NCI-H460 (cell line): Measurements from ENCODE around the gene SGMS1. TPM values are rescaled to one million over a fixed set of nuclear protein-coding genes. Genes with fewer than 3 reads are reported as not detected.

Experiments
- DNase-seq: peaks from one replicate; pipeline ENCODE4 v3.0.0-alpha.2; 2016; ENCODE audit warnings: low read depth; ENCODE audit errors: extremely low read depth
- total RNA-seq: library from RNA; depleted of rRNA; stranded (reverse); fragments of >200 nt; shearing (Covaris generic); gene quantifications from 2 replicates; pipeline ENCODE4 v1.2.3, GENCODE V29; 2014

Gene SGMS1
- total RNA-seq, 1 experiment from 2014 or later: 58.7 TPM

DNA sequence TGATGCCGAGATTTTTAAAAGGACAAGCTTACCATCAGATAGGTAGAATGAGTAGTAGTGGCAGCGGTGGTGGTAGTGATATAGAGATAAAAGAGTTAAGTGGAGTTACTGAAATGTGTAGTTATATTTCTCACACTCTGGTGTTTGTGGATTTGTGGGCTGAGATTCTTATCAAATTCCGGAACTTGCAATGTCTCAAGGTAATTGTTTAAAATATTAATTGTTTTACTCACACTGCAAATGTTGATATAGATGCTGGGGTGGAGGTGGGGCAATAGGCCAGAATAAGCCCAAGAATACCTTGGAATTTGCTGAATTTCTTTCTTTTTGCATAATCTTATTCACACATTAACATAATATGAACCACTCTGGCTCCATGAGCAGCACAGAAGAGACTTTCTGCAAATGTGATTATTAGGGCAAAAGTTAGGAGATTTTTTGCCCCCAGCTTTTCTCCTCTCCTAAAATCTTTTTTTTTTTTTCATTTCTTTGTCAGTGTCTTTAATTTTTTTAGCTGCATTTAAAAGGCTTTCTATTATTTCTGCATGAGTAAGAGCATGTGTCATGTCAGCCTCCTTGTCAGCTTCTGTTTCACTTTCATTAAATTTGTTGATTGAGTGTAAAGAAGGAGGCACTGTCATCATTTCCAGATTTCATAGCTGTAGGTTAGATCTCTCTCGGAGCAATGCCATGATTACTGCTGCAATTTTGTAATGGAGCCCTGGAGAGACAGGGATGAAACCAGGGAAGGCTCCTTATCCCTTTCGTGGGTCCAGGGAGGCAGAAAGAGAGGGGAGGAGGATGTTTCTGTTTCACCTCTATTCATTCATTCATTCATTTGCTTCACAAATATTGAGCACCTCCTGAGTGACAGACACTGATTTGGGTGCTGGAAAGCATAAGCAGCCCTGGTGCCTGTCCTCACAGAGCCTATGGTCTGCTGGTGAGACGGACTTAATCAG lies 13.1 kb upstream of the SGMS1 start:
- no peak for DNase-seq

DNA sequence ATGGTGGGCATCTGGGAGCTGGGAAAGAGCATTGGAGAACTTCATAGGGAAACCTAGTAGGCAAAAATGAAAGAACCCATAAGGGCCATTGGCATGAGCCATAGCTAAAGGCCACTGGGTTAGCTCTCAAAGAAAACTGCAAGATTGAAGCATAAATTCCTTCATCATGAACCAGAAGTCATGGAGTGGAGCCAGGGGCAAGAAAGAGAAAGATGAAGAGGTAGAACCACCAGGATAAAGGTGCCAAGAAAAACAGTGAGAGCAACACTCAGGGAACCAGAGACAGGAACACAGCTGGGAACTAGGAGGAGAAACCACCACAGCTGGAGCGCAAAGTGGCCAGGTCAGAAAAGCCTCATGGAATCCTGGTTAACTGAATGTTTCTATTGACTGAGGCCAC lies 11.5 kb upstream of the SGMS1 start:
- DNase-seq: no peak

DNA sequence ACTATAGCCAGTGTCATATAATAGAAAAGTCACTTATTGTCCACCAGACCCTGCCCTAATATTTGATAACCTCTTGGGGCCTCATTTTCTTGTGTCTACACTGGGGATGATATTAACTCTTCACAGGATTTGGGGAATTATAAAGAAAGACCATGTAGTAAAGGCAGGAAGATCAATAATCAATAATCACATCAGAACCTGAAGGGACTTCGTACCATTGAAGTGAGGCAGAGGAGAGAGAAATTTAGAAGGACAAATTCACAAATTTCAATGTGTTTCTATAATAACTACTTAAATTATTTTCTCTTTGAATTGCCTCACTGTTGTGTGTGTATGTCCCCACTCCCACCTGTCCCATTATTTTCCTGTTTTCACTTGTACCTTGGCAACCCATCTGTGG lies 10.7 kb upstream of the SGMS1 start:
- DNase-seq: no peak

DNA sequence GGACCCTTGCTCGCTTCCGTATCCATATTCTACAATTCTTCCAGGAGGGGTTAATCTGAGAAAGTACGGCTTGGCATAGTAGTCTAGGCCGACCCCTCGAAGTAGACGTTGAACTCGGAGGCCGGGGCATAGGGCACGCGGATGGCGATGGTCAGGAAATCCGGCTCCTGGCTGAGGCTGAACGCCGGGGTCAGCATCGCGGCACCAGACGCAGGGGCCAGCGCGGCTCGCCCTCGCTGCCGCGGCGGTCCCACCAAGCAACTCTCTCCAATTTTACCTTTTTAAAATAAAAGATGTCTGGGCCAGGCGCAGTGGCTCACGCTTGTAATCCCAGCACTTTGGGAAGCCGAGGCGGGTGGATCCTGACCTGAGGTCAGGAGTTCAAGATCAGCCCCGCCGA lies 7.3 kb upstream of the SGMS1 start:
- DNase-seq: no peak

DNA sequence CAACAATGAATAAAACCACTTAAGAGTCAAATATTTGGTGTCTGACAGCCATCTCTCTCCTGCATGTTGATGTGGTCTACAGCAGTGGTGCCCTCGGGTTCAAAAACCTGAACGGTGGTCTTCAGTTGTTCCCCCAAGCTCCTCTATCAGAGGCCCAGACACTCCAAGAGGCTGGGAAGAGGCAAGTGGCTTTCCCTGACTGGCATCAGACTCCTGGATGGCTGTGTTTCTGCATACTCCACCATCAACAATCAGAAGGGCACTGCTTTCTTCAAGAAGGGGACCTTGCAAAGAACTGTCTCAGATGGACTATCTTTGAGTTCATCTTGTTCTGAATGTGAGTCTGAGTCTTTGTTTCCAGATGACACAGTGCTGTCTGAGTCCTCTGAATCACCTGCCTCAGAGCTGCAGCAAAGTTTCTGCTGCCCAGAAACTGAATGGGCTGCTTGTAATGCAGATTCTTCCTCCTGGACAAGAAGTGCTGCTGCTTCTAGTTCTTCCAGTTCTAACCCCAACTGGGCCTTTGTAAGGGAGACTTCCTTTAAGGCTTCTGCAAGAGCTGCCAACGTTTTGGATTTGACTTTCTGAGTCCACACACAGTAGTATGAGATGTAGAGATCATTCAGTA lies 5.9 kb upstream of the SGMS1 start:
- DNase-seq: no peak

DNA sequence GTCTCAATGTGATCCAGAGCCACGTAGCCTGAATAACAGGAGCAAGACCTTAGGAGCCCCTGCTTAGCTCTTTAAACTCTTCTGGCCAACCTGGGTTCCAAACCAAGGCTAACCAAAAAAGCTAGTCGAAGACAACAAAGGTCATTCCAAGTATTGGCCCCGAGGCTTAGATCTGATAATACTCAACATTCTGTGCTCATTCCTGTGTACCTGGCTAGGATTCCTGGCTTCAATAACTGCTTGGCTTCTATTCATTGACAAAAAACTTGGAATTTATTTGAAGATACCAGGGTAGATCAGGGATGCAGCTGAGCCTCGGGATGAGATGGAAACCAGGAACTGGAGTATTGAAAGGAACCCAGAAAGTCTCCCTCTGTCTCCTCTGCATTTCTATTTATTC lies 4.1 kb upstream of the SGMS1 start:
- no peak for DNase-seq

DNA sequence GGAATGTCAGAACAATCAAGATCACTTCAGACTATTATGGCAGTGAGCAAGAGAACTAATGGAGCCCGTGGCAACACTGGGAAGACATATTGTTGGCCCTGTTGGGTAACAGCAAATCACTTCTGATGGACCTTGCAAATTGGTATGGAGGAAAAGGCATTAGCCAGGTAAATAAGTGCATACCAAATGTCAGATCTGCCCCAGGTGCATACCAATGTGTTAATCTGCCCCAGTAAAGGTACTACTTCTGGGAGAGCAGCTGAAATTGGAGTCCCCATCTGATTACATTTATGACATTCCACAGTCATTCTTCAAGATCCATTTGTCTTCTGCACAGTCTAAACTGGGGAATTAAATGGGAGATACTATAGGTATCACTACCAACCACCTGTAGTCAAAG lies 3.7 kb upstream of the SGMS1 start:
- DNase-seq: no peak

DNA sequence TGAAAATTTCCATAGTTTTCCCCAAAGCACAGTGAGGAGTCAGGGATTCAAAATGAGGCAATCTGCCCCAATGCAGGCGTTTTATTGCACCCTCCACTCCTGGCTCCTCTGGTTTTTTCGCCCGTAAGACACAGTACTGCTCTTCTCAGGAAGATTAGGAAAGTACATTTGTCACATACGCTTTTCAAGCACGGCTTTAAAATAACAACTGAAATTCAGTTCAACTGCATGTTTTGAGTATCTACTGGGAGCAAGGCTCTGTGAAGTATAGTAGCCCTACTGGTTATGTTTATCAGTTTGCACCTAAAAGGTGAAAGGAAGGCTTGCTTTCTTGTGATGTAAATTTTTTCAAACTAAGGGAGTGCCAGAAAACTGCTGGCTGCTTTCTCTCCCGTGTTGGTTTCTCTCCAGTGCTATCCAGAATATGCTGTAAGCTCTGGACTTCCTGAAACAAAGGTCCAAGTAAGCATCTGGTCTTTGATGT lies 1.9 kb upstream of the SGMS1 start:
- no peak for DNase-seq

DNA sequence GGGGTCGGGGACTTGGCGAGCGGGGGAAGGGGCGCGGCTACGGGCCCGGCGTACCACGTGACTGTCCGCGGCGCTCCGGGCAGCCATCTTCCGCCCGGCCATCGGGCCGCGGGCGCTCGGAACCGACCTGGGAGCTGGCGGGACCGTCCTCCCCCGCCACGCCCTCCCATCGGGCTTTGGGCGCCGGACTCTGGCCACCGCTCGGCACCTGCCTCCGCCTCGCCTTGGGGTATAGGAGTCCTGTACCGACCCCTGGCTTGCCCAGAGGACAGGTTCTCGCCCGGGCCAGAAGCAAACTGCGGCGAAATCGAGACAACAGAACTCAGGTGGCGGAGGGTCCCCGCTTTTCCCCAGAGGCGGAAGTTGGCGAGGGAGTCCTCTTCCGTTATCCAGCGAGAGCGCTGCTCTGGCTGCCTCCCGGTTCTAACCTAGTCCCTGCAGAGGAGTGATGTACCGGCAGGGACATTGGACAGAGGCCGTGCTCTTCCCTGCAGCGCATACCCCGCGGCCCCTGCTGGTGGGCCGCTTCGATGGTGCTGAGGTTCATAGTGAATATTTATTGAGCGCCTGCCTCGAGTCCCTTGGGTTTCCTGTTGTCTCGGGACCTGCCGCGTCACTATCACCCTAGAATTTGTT lies 1.2 kb upstream of the SGMS1 start:
- peak; percentile 63 for DNase-seq

DNA sequence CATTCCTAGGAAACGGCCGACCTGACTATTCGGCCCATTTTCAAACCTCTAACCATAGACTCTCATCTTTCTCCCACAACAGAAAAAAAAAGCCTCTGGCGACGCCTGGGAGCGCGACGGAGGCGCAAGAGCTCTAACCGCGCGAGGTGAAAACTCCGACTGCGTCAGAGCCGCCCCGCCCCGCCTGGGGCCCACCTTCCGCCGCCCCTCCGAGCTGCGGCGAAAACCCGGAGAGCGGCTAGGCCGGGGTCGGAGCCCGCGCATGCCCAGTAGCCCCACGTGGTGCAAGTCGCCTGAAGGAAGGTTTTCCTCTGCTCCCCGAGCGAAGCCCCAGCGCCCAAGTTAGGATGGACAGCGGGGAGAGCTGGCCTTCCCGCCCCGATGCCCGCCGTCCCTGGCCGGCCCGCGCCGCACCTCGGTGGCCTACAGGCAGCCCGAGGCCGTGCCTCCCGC lies 683 bp upstream of the SGMS1 start:
- peak; percentile 94 for DNase-seq

DNA sequence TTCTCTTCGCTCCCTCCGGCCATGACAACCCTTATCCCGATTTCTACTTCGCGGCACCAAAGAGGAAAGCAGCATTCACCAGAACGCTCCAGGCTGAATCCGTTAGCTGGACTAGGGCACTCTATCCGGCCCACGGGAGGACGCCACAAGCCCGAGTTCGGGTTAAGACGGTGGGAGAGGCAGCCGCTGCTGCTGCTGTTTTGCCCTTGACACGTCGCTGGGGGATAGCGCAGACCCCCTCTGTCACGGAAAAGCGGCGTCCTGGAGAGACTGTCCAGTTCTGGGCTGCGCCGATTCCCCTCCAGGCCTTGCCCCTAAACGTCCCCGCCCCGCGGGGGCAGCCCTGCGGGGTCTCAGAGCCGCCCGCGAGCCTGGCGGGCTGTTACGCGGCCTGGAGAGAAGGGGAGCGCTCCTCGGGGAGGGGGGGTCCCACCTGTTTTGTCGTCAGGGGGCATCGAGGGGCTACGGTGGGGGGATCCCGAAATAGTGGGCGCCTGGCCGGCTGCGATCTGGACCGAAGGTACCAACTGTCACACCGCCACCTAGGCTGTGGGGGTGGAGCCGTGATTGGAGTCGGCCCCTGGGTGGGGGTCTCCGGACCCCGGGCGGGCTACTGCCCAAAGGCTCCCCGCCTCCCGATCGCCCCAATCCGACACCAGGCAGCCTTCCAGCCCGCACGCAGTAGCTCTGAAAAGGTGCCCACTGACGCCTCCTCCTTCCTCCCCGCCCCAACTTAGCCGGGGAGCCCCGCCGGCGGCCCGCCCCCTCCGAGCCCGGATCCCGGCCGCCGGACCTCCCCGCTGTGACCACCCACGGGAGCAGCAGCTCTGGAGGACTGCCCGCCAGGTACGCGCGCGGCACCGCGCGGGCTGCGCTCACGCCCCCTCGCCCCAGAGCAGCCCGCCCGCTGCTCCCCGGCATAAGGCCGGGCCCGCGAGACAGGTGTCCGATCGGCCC lies 772 bp downstream of the SGMS1 start:
- DNase-seq: no peak

DNA sequence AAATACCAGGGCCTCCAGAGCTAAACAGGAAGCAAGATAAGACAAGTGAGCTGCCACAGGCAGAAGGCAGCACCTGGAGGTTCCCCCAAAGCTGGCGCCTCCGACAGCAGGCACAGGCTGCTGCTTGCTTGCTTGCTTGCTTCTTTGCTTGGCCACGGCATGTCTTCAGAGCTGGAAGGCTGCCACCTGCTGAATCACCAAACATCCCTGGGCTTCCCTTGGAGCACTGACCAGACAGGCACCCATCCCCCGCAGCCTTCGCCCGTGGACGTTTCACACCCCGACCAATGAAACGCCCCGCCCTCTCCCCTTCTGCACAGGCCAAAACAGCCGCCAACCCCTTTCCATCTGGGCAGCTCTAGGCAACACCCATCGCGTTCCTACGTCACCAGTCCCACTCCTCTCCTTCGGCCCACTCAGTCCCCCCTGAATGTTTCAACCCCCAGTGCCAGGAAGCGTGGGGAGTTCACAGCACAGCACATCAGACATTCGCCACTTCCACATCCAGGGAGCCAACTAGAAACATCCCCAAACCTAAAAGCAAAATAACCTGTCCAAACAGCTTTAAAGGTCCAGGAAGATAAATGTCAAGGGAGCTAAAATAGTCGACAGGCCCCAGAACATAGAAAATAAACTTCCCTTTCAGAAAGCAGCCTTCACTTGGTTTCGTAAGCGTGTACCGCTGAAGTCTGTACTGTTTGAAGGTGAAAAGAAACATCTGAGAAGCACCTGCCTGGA lies 1.6 kb downstream of the SGMS1 start:
- peak; percentile 94 for DNase-seq

DNA sequence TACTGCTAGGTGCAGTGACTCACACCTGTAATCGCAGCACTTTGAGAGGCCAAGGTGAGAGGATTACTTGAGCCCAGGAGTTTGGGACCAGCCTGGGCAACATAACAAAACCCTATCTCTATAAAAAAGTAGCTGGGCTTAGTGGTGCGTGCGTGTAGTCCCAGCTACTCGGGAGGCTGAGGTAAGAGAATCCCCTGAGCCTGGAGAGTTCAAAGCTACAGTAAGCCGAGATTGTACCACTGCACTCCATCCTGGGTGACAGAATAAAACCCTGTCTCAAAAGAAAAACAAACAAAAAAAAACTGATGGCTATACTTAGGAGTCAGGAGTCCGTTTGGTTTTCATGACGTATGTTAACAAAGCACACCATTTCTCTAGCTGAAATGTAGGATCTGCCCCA lies 2.9 kb downstream of the SGMS1 start:
- no peak for DNase-seq

DNA sequence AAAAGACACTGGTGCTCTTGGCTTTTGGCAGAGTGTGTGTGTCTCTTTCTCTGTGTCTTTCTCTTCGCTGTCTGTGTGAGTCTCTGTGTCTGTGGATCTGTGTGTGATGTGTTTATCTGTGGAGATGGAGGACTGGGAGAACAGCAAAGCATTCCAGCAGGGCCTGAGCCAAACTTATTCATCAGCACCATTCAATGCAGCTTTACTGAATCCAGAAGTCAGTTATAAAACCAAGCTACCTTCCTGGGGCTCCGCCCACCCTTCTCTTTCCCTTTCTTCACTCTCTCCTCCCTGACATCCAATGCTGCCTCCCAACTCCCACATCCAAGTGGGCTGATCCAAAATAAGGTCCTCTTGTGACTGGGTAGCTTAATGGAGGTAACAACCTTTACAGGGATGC lies 3.9 kb downstream of the SGMS1 start:
- no peak for DNase-seq

DNA sequence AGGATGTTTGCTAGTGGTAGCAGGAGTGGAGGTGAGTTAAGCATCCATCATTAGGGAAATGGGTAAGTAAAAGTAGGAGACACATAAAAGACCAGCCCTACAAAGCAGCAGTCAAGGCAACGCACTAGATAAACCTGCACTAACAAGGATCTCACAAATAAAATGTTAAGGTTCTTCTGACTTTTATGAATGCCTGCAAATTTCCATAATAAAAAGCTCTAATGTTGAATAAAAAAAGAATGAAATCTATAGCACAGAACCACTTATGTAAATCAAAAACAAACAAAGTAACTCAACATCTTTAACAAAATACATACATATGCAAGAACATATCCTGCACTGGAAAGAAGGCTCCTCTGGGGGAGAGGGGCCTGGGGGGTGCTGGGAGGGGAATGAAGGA lies 4.6 kb downstream of the SGMS1 start:
- DNase-seq: no peak

DNA sequence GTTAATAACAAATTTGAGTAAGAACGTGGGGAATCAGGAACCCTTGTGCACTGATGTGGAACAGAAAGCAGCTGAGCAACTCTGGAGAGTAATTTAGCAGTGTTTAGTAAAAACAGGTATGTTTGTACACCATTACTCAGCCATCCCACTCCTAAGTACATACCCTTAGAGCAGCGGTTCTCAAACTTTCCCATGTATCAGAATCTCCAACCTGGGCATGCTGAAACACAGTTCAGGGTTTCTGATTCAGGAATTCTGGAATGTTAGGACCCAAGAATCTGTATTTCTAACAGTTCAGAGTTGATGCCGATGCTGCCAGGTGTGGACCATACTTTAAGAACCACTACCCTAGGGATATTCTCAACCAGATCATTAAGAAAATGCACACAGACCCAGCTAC lies 5.1 kb downstream of the SGMS1 start:
- no peak for DNase-seq

DNA sequence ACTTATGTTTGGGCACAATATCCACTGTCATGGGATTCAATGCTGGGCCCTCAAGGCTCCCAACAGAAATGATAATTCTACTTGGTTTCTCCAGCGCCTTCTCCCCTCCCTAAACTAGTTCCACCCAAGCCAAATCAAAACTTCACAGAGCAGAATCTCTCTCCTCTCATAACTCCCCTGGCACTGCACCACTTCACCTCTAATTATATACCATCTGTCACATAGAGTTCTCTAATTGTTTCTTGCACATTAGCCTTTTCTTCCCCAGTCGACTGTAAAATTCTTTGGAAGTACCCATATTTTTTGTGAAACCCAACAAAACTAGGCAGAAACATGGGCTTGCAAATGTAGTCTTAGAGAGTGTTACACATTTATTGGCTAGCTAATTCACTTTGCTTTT lies 8.1 kb downstream of the SGMS1 start:
- DNase-seq: no peak

DNA sequence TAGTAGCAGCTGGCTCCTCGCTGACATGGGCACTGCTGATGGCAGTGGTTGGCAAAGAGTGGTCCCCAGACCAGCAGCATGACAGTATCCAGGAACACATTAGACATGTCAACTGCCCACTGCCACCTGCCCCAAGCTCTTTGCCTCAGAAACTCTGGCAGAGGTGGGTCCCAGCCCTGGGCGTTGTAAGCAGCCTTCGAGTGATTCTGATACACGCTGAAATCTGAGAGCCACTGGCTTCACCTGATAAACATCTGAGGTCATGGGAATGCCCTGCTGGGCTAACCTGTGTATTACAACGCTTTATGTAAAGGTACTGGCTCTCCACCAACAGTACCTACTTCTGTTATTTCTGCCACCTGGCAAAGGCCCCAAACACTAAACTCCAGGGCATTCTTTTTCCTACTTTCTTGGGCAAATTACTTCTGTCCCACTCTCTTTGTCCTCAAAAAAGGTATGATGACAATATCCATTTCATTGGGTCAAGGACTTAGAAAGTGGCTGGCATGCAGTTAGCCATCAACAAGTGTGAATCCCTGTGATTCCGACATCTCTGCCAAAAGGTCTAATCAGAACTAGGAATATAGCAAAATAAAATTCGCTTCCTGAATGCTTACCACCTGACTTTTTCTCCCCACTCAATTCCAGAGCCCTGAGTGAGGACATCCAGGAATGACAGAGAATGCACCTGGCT lies 9.2 kb downstream of the SGMS1 start:
- DNase-seq: no peak
